Endothelial cell of umbilical vein (primary cell): Measurements from ENCODE around the gene KCNF1. TPM values are rescaled to one million over a fixed set of nuclear protein-coding genes. Genes with fewer than 3 reads are reported as not detected.

Source experiments
- BruUV-seq: library from RNA; stranded (reverse); fragments of 400-500 nt; replicated peaks from 2 replicates; lab custom pipeline; 2021; lab: Mats Ljungman, UMichigan
- CTCF ChIA-PET: fragments of 300-600, 350-600 bp; sonication (Branson Sonifier 250); formaldehyde crosslinking; loops from one replicate; lab custom pipeline; 2021; ENCODE audit warnings: antibody characterized with exemption, inconsistent platforms; lab: Charles Lee
- POLR2A ChIA-PET: fragments of 300-600, 350-600 bp; sonication (Branson Sonifier 250); formaldehyde crosslinking; loops from one replicate; lab custom pipeline; 2021; ENCODE audit warnings: antibody characterized with exemption, inconsistent platforms; lab: Charles Lee
- DNase-seq: peaks from one replicate; pipeline ENCODE4 v3.0.0-alpha.2; 2011; ENCODE audit warnings: low read depth, low spot score
- FAIRE-seq: peaks from 2 replicates; lab custom pipeline; 2011; peaks lifted over from hg19 to GRCh38; lab: Jason Lieb, UNC
- H2AFZ ChIP-seq: 2 replicates; pipeline ENCODE4 v1.6.0; 2012; ENCODE audit warnings: low read depth, low read length, control low read depth, inconsistent platforms
- H3K27ac ChIP-seq: 2 replicates; pipeline ENCODE4 v1.5.1; 2011; ENCODE audit warnings: low read depth, mild to moderate bottlenecking, control low read depth, low read length, moderate library complexity; ENCODE audit not compliant: insufficient read depth
- H3K27me3 ChIP-seq, 2 experiments: 2 replicates each; pipeline versions ENCODE4 v1.6.0 to v1.6.1; 2011; ENCODE audit warnings: low read length in 2 of 2, mixed read lengths in 1 of 2; ENCODE audit not compliant: control insufficient read depth in 2 of 2, insufficient read depth in 2 of 2
- H3K36me3 ChIP-seq, 2 experiments: 2 replicates in 1 of 2; 3 replicates in 1 of 2; pipeline ENCODE4 v1.5.1; 2011; ENCODE audit warnings: low read length in 2 of 2, mild to moderate bottlenecking in 1 of 2, moderate library complexity in 1 of 2; ENCODE audit not compliant: control insufficient read depth in 2 of 2, insufficient read depth in 2 of 2; ENCODE audit errors: extremely low read depth in 1 of 2
- H3K4me1 ChIP-seq: 3 replicates; pipeline ENCODE4 v1.5.1; 2011; ENCODE audit warnings: mild to moderate bottlenecking, low read length; ENCODE audit not compliant: control insufficient read depth, insufficient read depth; ENCODE audit errors: extremely low read depth
- H3K4me2 ChIP-seq: 2 replicates; pipeline ENCODE4 v1.6.1; 2011; ENCODE audit warnings: low read length, control low read depth, mixed read lengths; ENCODE audit not compliant: insufficient read depth
- H3K4me3 ChIP-seq, 3 experiments: fragments of 200-600 bp in 1 of 3; sonication (generic), shearing (Covaris generic) in 1 of 3; replicated peaks in 1 of 3; 2 replicates each; pipeline ENCODE4 v1.5.1; 2011 to 2016; ENCODE audit warnings: control low read depth in 3 of 3, low read length in 3 of 3, mild to moderate bottlenecking in 2 of 3, inconsistent platforms in 1 of 3, low read depth in 1 of 3, moderate library complexity in 1 of 3; ENCODE audit not compliant: insufficient read depth in 1 of 3
- H3K79me2 ChIP-seq: 2 replicates; pipeline ENCODE4 v1.6.0; 2012; ENCODE audit warnings: low read length, inconsistent platforms; ENCODE audit not compliant: control insufficient read depth, insufficient read depth
- H3K9ac ChIP-seq: replicated peaks from 2 replicates; pipeline ENCODE3; 2011; ENCODE audit warnings: low read length, control low read depth; ENCODE audit not compliant: insufficient read depth; ENCODE audit errors: extremely low read depth
- H3K9me1 ChIP-seq: replicated peaks from 3 replicates; pipeline ENCODE4 v1.6.0; 2011; ENCODE audit warnings: mild to moderate bottlenecking, low read length; ENCODE audit not compliant: control insufficient read depth, insufficient read depth; ENCODE audit errors: extremely low read depth
- H3K9me3 ChIP-seq: replicated peaks from 2 replicates; pipeline ENCODE4 v1.5.1; 2012; ENCODE audit warnings: low read length, inconsistent platforms; ENCODE audit not compliant: control insufficient read depth, insufficient read depth
- H4K20me1 ChIP-seq: replicated peaks from 2 replicates; pipeline ENCODE3; 2011; ENCODE audit warnings: mild to moderate bottlenecking, low read length; ENCODE audit not compliant: control insufficient read depth, insufficient read depth; ENCODE audit errors: extremely low read depth
- CTCF ChIP-seq, 2 donors: IDR thresholded peaks; 1 replicate in 1 of 2; 2 replicates in 1 of 2; pipeline ENCODE4 v1.5.1; 2011; ENCODE audit warnings: low read length in 2 of 2, mild to moderate bottlenecking in 2 of 2, moderate library complexity in 2 of 2, control low read depth in 1 of 2, inconsistent platforms in 1 of 2, low read depth in 1 of 2; ENCODE audit not compliant: insufficient read depth in 1 of 2; ENCODE audit errors: extremely low read depth in 1 of 2
- EZH2 ChIP-seq: IDR thresholded peaks from 2 replicates; pipeline ENCODE4 v1.6.1; 2012; ENCODE audit warnings: borderline replicate concordance, low read depth, mild to moderate bottlenecking, moderate library complexity, low read length, inconsistent platforms; ENCODE audit not compliant: severe bottlenecking
- FOS ChIP-seq: IDR thresholded peaks from 2 replicates; pipeline ENCODE4 v1.6.1; 2011; ENCODE audit warnings: mild to moderate bottlenecking, low read length, moderate library complexity, borderline replicate concordance; ENCODE audit not compliant: insufficient read depth
- GATA2 ChIP-seq: IDR thresholded peaks from 2 replicates; pipeline ENCODE4 v1.7.0; 2011; ENCODE audit warnings: low read depth, mild to moderate bottlenecking, moderate library complexity, mixed read lengths, low read length; ENCODE audit not compliant: insufficient read length, insufficient read depth
- JUN ChIP-seq: IDR thresholded peaks from 2 replicates; pipeline ENCODE4 v1.6.1; 2011; ENCODE audit warnings: borderline replicate concordance, low read depth; ENCODE audit not compliant: insufficient read length, insufficient read depth
- MAX ChIP-seq: IDR thresholded peaks from 2 replicates; pipeline ENCODE4 v1.6.1; 2011; ENCODE audit not compliant: insufficient read depth, insufficient read length
- MYC ChIP-seq: IDR thresholded peaks from one replicate; pipeline ENCODE4 v1.6.1; 2011; ENCODE audit warnings: mild to moderate bottlenecking, low read depth, low read length
- POLR2A ChIP-seq: IDR thresholded peaks from 2 replicates; pipeline ENCODE4 v1.6.1; 2012; ENCODE audit warnings: low read depth, mild to moderate bottlenecking, control low read depth, low read length
- POLR2AphosphoS5 ChIP-seq: IDR thresholded peaks from 2 replicates; pipeline ENCODE4 v1.6.1; 2012; ENCODE audit warnings: low read depth, mild to moderate bottlenecking, control low read depth, low read length, moderate library complexity; ENCODE audit not compliant: insufficient read depth
- dilution Hi-C: fragments of 300-500 bp; cut with MboI; formaldehyde crosslinking; loops from one replicate; pipeline ENCODE4 v1.15.0; 2019; ENCODE audit warnings: low sequenced_read_pairs; ENCODE audit not compliant: extremely low pct_ligation_motif_present
- intact Hi-C: fragments of 100-400 bp; cut with micrococcal nuclease; formaldehyde crosslinking; loops from one replicate; pipeline ENCODE4 v1.10.0; 2022
- polyA plus RNA-seq, 4 experiments: library from polyadenylated mRNA; depleted of rRNA in 3 of 4; stranded (reverse) in 3 of 4; unstranded in 1 of 4; fragments of >200 nt; gene quantifications; 2 replicates each; pipeline versions ENCODE4 v1.2.1 to v1.2.3, GENCODE V29; 2011 to 2012; ENCODE audit warnings: missing spikeins in 1 of 4
- total RNA-seq: library from RNA; stranded (reverse); gene quantifications from 2 replicates; pipeline ENCODE4 v1.2.3, GENCODE V29; 2021

KCNF1 gene
- total and polyA plus RNA-seq, 2 donors (not counting 3 experiments of a cell fraction or from before 2014, with no cell fraction given), result 0.23 to 0.42 TPM

GRCh38 chr2:10922307-10923007 lies 10.7 kb downstream of the KCNF1 start:
- no peak overlapping the region for H3K4me3 ChIP-seq
- TF ChIP-seq GATA2 (no peak), CTCF (IDR thresholded peaks at IDR 0.05; ENCODE audit: extremely low read depth in 1 of 2, insufficient read depth in 1 of 2, low read depth in 1 of 2, low read length in 2 of 2) (no peak), FOS (no peak), JUN (no peak), MYC (no peak), POLR2A (no peak), MAX (no peak), POLR2AphosphoS5 (no peak), EZH2 (no peak)
- H3K4me1 ChIP-seq, result no peaks in the 10 kb centered on the region
- dilution Hi-C loops (no loop called here), intact Hi-C loops (no loop called here)
- peaks cover 9 to 13% of the 10 kb centered on the region in 2 experiments for H3K27me3 ChIP-seq
- H3K9ac ChIP-seq, result no peak overlapping the region
- no peak for DNase-seq
- no TSS peak for BruUV-seq
- no peaks in the 10 kb centered on the region for H3K9me1 ChIP-seq
- H3K9me3 ChIP-seq, result no peaks in the 10 kb centered on the region
- H3K4me2 ChIP-seq, result no peak overlapping the region
- no peak overlapping the region for H2AFZ ChIP-seq
- FAIRE-seq, result no peak
- no peaks in the 10 kb centered on the region for H3K36me3 ChIP-seq
- no peaks in the 10 kb centered on the region for H3K79me2 ChIP-seq
- POLR2A ChIA-PET, result no interaction called here
- CTCF ChIA-PET, result interaction anchor here (0.7 kb wide), 1 partner anchor 90 kb away, joined by 3 read pairs; no protein-coding TSS in a partner anchor
- H4K20me1 ChIP-seq, result no peaks in the 10 kb centered on the region
- H3K27ac ChIP-seq, result no peak overlapping the region
